ENCODE results near the gene SIRPA. TPM values are rescaled to one million over a fixed set of nuclear protein-coding genes. Genes with fewer than 3 reads are reported as not detected.
"Not testable (repeated sequence)": the region's sequence is repeated elsewhere in the genome, so short reads cannot be mapped to it uniquely, and the experiment has no call there.

Gene SIRPA
- polyA plus RNA-seq, 4 donors: 11.4 to 40.8 (median 22.4) TPM

- Histone ChIP-seq H3K4me3 (ENCODE audit: low read depth in 1 of 3, low read length in 3 of 3) (no peak overlapping the region), H3K27me3 (ENCODE audit: control insufficient read depth in 3 of 3, insufficient read depth in 3 of 3, low read length in 3 of 3) (no peaks in the 10 kb centered on the region), H3K9me3 (ENCODE audit: control insufficient read depth in 2 of 2, insufficient read depth in 1 of 2, low read depth in 1 of 2, low read length in 1 of 2) (no peaks in the 10 kb centered on the region), H3K4me1 (ENCODE audit: control insufficient read depth in 3 of 3, insufficient read depth in 2 of 3, low read depth in 1 of 3, low read length in 2 of 3) (no peaks in the 10 kb centered on the region), H3K36me3 (ENCODE audit: control insufficient read depth in 3 of 3, insufficient read depth in 2 of 3, low read depth in 1 of 3, low read length in 3 of 3) (peaks cover 0 to 54% (median 0%) of the 10 kb centered on the region in 3 donors), H3K27ac (ENCODE audit: low read depth in 1 of 3, low read length in 2 of 3) (no peak overlapping the region)
- FAIRE-seq (no peak), DNase-seq (no peak)
- 65 to 68% (median 68%) methylated on average over 9 of the region's 9 CpGs for WGBS, 3 donors
Measured at GRCh38 chr20:1906361-1907051, 11.3 kb downstream of the SIRPA start.

GRCh38 chr20:1907586-1907985 lies 12.4 kb downstream of the SIRPA start:
- WGBS, 3 donors: 94 to 96% (median 96%) methylated on average over 6 of the region's 6 CpGs
- no peak for FAIRE-seq
- H3K27ac ChIP-seq (ENCODE audit: low read depth in 1 of 3, low read length in 2 of 3): no peak overlapping the region

GRCh38 chr20:1908191-1908590 lies 13.0 kb downstream of the SIRPA start:
- Histone ChIP-seq H3K4me3 (ENCODE audit: low read depth in 1 of 3, low read length in 3 of 3) (no peak overlapping the region), H3K4me1 (ENCODE audit: control insufficient read depth in 3 of 3, insufficient read depth in 2 of 3, low read depth in 1 of 3, low read length in 2 of 3) (no peaks in the 10 kb centered on the region), H3K27ac (ENCODE audit: low read depth in 1 of 3, low read length in 2 of 3) (no peak overlapping the region), H3K36me3 (ENCODE audit: control insufficient read depth in 3 of 3, insufficient read depth in 2 of 3, low read depth in 1 of 3, low read length in 3 of 3) (peaks cover 0 to 63% (median 5%) of the 10 kb centered on the region in 3 donors), H3K9me3 (ENCODE audit: control insufficient read depth in 2 of 2, insufficient read depth in 1 of 2, low read depth in 1 of 2, low read length in 1 of 2) (no peaks in the 10 kb centered on the region), H3K27me3 (ENCODE audit: control insufficient read depth in 3 of 3, insufficient read depth in 3 of 3, low read length in 3 of 3) (no peaks in the 10 kb centered on the region)
- WGBS, 3 donors: 77 to 88% (median 81%) methylated on average over 9 of the region's 9 CpGs
- DNase-seq: no peak
- no peak for FAIRE-seq

More at GRCh38 chr20:1907586-1907985, 12.4 kb downstream of the SIRPA start:
- no peak for DNase-seq
- Histone ChIP-seq H3K4me3 (ENCODE audit: low read depth in 1 of 3, low read length in 3 of 3) (no peak overlapping the region), H3K9me3 (ENCODE audit: control insufficient read depth in 2 of 2, insufficient read depth in 1 of 2, low read depth in 1 of 2, low read length in 1 of 2) (no peaks in the 10 kb centered on the region), H3K36me3 (ENCODE audit: control insufficient read depth in 3 of 3, insufficient read depth in 2 of 3, low read depth in 1 of 3, low read length in 3 of 3) (peaks cover 0 to 59% (median 5%) of the 10 kb centered on the region in 3 donors), H3K4me1 (ENCODE audit: control insufficient read depth in 3 of 3, insufficient read depth in 2 of 3, low read depth in 1 of 3, low read length in 2 of 3) (no peaks in the 10 kb centered on the region), H3K27me3 (ENCODE audit: control insufficient read depth in 3 of 3, insufficient read depth in 3 of 3, low read length in 3 of 3) (no peaks in the 10 kb centered on the region)

- Histone ChIP-seq H3K27ac (ENCODE audit: low read depth in 1 of 3, low read length in 2 of 3) (no peak overlapping the region), H3K27me3 (ENCODE audit: control insufficient read depth in 3 of 3, insufficient read depth in 3 of 3, low read length in 3 of 3) (no peaks in the 10 kb centered on the region), H3K4me1 (ENCODE audit: control insufficient read depth in 3 of 3, insufficient read depth in 2 of 3, low read depth in 1 of 3, low read length in 2 of 3) (no peaks in the 10 kb centered on the region), H3K9me3 (ENCODE audit: control insufficient read depth in 2 of 2, insufficient read depth in 1 of 2, low read depth in 1 of 2, low read length in 1 of 2) (no peaks in the 10 kb centered on the region), H3K36me3 (ENCODE audit: control insufficient read depth in 3 of 3, insufficient read depth in 2 of 3, low read depth in 1 of 3, low read length in 3 of 3) (peaks cover 0 to 62% (median 5%) of the 10 kb centered on the region in 3 donors), H3K4me3 (ENCODE audit: low read depth in 1 of 3, low read length in 3 of 3) (no peak overlapping the region)
- no peak for DNase-seq
- no peak for FAIRE-seq
- 85 to 90% (median 90%) methylated on average over 4 of the region's 4 CpGs for WGBS, 3 donors
Measured at GRCh38 chr20:1909097-1909496, 13.9 kb downstream of the SIRPA start.

GRCh38 chr20:1911536-1911935 lies 16.3 kb downstream of the SIRPA start:
- WGBS, 3 donors: 88 to 98% (median 92%) methylated on average over 10 of the region's 10 CpGs
- no peak overlapping the region for H3K27ac ChIP-seq (ENCODE audit: low read depth in 1 of 3, low read length in 2 of 3)
- no peak for FAIRE-seq

GRCh38 chr20:1912053-1912452 lies 16.8 kb downstream of the SIRPA start:
- 82 to 86% (median 85%) methylated on average over 12 of the region's 12 CpGs for WGBS, 3 donors
- FAIRE-seq (no peak), DNase-seq (no peak)
- Histone ChIP-seq H3K27me3 (ENCODE audit: control insufficient read depth in 3 of 3, insufficient read depth in 3 of 3, low read length in 3 of 3) (no peaks in the 10 kb centered on the region), H3K4me3 (ENCODE audit: low read depth in 1 of 3, low read length in 3 of 3) (no peak overlapping the region), H3K4me1 (ENCODE audit: control insufficient read depth in 3 of 3, insufficient read depth in 2 of 3, low read depth in 1 of 3, low read length in 2 of 3) (no peaks in the 10 kb centered on the region), H3K27ac (ENCODE audit: low read depth in 1 of 3, low read length in 2 of 3) (no peak overlapping the region), H3K9me3 (ENCODE audit: control insufficient read depth in 2 of 2, insufficient read depth in 1 of 2, low read depth in 1 of 2, low read length in 1 of 2) (no peaks in the 10 kb centered on the region), H3K36me3 (ENCODE audit: control insufficient read depth in 3 of 3, insufficient read depth in 2 of 3, low read depth in 1 of 3, low read length in 3 of 3) (peaks cover 0 to 56% (median 5%) of the 10 kb centered on the region in 3 donors)

More at GRCh38 chr20:1911536-1911935, 16.3 kb downstream of the SIRPA start:
- no peaks in the 10 kb centered on the region for H3K27me3 ChIP-seq (ENCODE audit: control insufficient read depth in 3 of 3, insufficient read depth in 3 of 3, low read length in 3 of 3)
- H3K4me1 ChIP-seq (ENCODE audit: control insufficient read depth in 3 of 3, insufficient read depth in 2 of 3, low read depth in 1 of 3, low read length in 2 of 3): no peaks in the 10 kb centered on the region
- H3K4me3 ChIP-seq (ENCODE audit: low read depth in 1 of 3, low read length in 3 of 3): no peak overlapping the region
- no peak for DNase-seq
- peaks cover 0 to 56% (median 5%) of the 10 kb centered on the region in 3 donors for H3K36me3 ChIP-seq (ENCODE audit: control insufficient read depth in 3 of 3, insufficient read depth in 2 of 3, low read depth in 1 of 3, low read length in 3 of 3)
- no peaks in the 10 kb centered on the region for H3K9me3 ChIP-seq (ENCODE audit: control insufficient read depth in 2 of 2, insufficient read depth in 1 of 2, low read depth in 1 of 2, low read length in 1 of 2)

GRCh38 chr20:1912646-1913045 lies 17.4 kb downstream of the SIRPA start:
- Histone ChIP-seq H3K4me1 (ENCODE audit: control insufficient read depth in 3 of 3, insufficient read depth in 2 of 3, low read depth in 1 of 3, low read length in 2 of 3) (no peaks in the 10 kb centered on the region), H3K27ac (ENCODE audit: low read depth in 1 of 3, low read length in 2 of 3) (no peak overlapping the region), H3K36me3 (ENCODE audit: control insufficient read depth in 3 of 3, insufficient read depth in 2 of 3, low read depth in 1 of 3, low read length in 3 of 3) (peaks cover 0 to 56% (median 5%) of the 10 kb centered on the region in 3 donors), H3K9me3 (ENCODE audit: control insufficient read depth in 2 of 2, insufficient read depth in 1 of 2, low read depth in 1 of 2, low read length in 1 of 2) (no peaks in the 10 kb centered on the region), H3K4me3 (ENCODE audit: low read depth in 1 of 3, low read length in 3 of 3) (no peak overlapping the region), H3K27me3 (ENCODE audit: control insufficient read depth in 3 of 3, insufficient read depth in 3 of 3, low read length in 3 of 3) (no peaks in the 10 kb centered on the region)
- FAIRE-seq (no peak), DNase-seq (no peak)
- 70 to 86% (median 80%) methylated on average over 8 of the region's 8 CpGs for WGBS, 3 donors

- not testable (repeated sequence) for H3K27me3 ChIP-seq (ENCODE audit: control insufficient read depth in 3 of 3, insufficient read depth in 3 of 3, low read length in 3 of 3); H3K27ac ChIP-seq (ENCODE audit: low read depth in 1 of 3, low read length in 2 of 3); H3K9me3 ChIP-seq (ENCODE audit: control insufficient read depth in 2 of 2, insufficient read depth in 1 of 2, low read depth in 1 of 2, low read length in 1 of 2); H3K4me3 ChIP-seq (ENCODE audit: low read depth in 1 of 3, low read length in 3 of 3); FAIRE-seq; DNase-seq
- Histone ChIP-seq H3K4me1 (ENCODE audit: control insufficient read depth in 3 of 3, insufficient read depth in 2 of 3, low read depth in 1 of 3, low read length in 2 of 3) (peaks cover 0 to 11% (median 0%) of the 10 kb centered on the region in 3 donors), H3K36me3 (ENCODE audit: control insufficient read depth in 3 of 3, insufficient read depth in 2 of 3, low read depth in 1 of 3, low read length in 3 of 3) (peaks cover 0 to 58% (median 5%) of the 10 kb centered on the region in 3 donors)
- 52 to 92% (median 81%) methylated on average over 5 to 12 of the region's 12 CpGs for WGBS, 3 donors
Measured at GRCh38 chr20:1915233-1915632, 20.0 kb downstream of the SIRPA start.

Measured in small intestine (tissue), 7 donors.